PC-3 (cell line): Measurements from ENCODE around the gene PSMB4.
"Not testable (repeated sequence)": the region's sequence is repeated elsewhere in the genome, so short reads cannot be mapped to it uniquely, and the experiment has no call there.

Experiments used
- EZH2 ChIP-seq: fragments of 300-600 bp; sonication (generic); IDR thresholded peaks from one replicate; pipeline ENCODE4 v1.6.1; 2017; ENCODE audit warnings: antibody characterized with exemption, mild to moderate bottlenecking, low read length; ENCODE audit not compliant: unreplicated experiment
- TF ChIP-seq, protein P1 (sequence below): fragments of 300-600 bp; sonication (generic); conservative IDR thresholded peaks from 2 replicates; pipeline ENCODE4 v1.5.1; 2017; ENCODE audit warnings: antibody characterized with exemption, low read depth, mild to moderate bottlenecking, low read length

DNA sequence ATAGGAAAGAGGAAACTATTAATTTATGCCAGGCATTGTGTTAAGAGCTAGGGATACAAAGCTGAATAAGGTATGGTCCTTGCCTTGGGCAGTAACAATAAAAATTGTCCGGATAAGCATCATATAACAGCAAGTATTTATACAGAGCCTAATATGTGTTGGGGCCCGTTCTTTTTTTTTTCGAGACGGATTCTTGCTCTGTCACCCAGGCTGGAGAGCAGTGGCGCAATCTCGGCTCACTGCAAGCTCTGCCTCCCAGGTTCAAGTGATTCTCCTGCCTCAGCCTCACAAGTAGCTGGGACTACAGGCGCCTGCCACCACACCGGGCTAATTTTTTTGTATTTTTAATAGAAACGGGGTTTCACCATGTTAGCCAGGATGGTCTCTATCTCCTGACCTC lies 49.0 kb upstream of the PSMB4 start:
- TF ChIP-seq, protein P1, sequence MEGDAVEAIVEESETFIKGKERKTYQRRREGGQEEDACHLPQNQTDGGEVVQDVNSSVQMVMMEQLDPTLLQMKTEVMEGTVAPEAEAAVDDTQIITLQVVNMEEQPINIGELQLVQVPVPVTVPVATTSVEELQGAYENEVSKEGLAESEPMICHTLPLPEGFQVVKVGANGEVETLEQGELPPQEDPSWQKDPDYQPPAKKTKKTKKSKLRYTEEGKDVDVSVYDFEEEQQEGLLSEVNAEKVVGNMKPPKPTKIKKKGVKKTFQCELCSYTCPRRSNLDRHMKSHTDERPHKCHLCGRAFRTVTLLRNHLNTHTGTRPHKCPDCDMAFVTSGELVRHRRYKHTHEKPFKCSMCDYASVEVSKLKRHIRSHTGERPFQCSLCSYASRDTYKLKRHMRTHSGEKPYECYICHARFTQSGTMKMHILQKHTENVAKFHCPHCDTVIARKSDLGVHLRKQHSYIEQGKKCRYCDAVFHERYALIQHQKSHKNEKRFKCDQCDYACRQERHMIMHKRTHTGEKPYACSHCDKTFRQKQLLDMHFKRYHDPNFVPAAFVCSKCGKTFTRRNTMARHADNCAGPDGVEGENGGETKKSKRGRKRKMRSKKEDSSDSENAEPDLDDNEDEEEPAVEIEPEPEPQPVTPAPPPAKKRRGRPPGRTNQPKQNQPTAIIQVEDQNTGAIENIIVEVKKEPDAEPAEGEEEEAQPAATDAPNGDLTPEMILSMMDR, result not testable (repeated sequence)
- not testable (repeated sequence) for TF ChIP-seq EZH2
